GM18861 (cell line): ENCODE data around the gene GPR3.

Source experiments
- ATAC-seq: cut with Tn5 transposase; IDR thresholded peaks from one replicate; pipeline ENCODE4 v1.9.1; 2021; ENCODE audit not compliant: unreplicated experiment

GPR3 gene

GRCh38 chr1:27358038-27358927 lies 34.1 kb upstream of the GPR3 start:
- ATAC-seq = no peak

- no peak for ATAC-seq
These were observed 33.5 kb upstream of the GPR3 start for GRCh38 chr1:27358928-27359313.

- no peak for ATAC-seq
These were observed 32.6 kb upstream of the GPR3 start for GRCh38 chr1:27359822-27360158.

GRCh38 chr1:27360159-27361043 lies 32.0 kb upstream of the GPR3 start:
- ATAC-seq = no peak

GRCh38 chr1:27361044-27361402 lies 31.4 kb upstream of the GPR3 start:
- no peak for ATAC-seq

GRCh38 chr1:27361553-27361952 lies 30.9 kb upstream of the GPR3 start:
- no peak for ATAC-seq

- ATAC-seq = no peak
These were observed 28.4 kb upstream of the GPR3 start for GRCh38 chr1:27363766-27364695.

- ATAC-seq = no peak
These were observed 27.6 kb upstream of the GPR3 start for GRCh38 chr1:27364696-27365371.

GRCh38 chr1:27365372-27366112 lies 26.9 kb upstream of the GPR3 start:
- no peak for ATAC-seq

- no peak for ATAC-seq
These were observed 26.4 kb upstream of the GPR3 start for GRCh38 chr1:27366113-27366410.

GRCh38 chr1:27366411-27367159 lies 25.8 kb upstream of the GPR3 start, which contains the start of gene MAP3K6:
MAP3K6 (minus strand) TSS chr1:27366961; CDS start chr1:27366597, 364 bp downstream.
- ATAC-seq = no peak

- no peak for ATAC-seq
These were observed 25.2 kb upstream of the GPR3 start for GRCh38 chr1:27367160-27367650.

GRCh38 chr1:27368869-27369582 lies 23.4 kb upstream of the GPR3 start:
- no peak for ATAC-seq

GRCh38 chr1:27372022-27372807 lies 20.2 kb upstream of the GPR3 start:
- no peak for ATAC-seq

- ATAC-seq = no peak
These were observed 19.4 kb upstream of the GPR3 start for GRCh38 chr1:27372808-27373690.

- ATAC-seq = no peak
These were observed 17.9 kb upstream of the GPR3 start, which contains the start of gene FCN3 for GRCh38 chr1:27374362-27375086. FCN3 (minus strand) TSS chr1:27374824; CDS start chr1:27374818, 6 bp downstream.
